ENCODE measurements around the gene P4HA3.
"Not testable (repeated sequence)": the region's sequence is repeated elsewhere in the genome, so short reads cannot be mapped to it uniquely, and the experiment has no call there.

Gene P4HA3

GRCh38 chr11:74311352-74311926 lies at the start of gene P4HA3:
Gene P4HA3 (minus strand): TSS chr11:74311640. CDS start chr11:74311611, 29 bp downstream.
- DNase-seq (ENCODE audit: low read depth in 2 of 2): no peak

GRCh38 chr11:74357449-74357848 lies 46.0 kb upstream of the P4HA3 start:
- DNase-seq (ENCODE audit: low read depth in 2 of 2): no peak

- no peak for DNase-seq (ENCODE audit: low read depth in 2 of 2)
Measured at GRCh38 chr11:74355626-74356025, 44.2 kb upstream of the P4HA3 start.

GRCh38 chr11:74354036-74354435 lies 42.6 kb upstream of the P4HA3 start:
- DNase-seq (ENCODE audit: low read depth in 2 of 2): no peak

GRCh38 chr11:74347381-74347780 lies 35.9 kb upstream of the P4HA3 start:
- no peak for DNase-seq (ENCODE audit: low read depth in 2 of 2)

GRCh38 chr11:74345420-74345819 lies 34.0 kb upstream of the P4HA3 start:
- DNase-seq (ENCODE audit: low read depth in 2 of 2): no peak

GRCh38 chr11:74341921-74342320 lies 30.5 kb upstream of the P4HA3 start:
- no peak for DNase-seq (ENCODE audit: low read depth in 2 of 2)

GRCh38 chr11:74339619-74340018 lies 28.2 kb upstream of the P4HA3 start:
- DNase-seq (ENCODE audit: low read depth in 2 of 2): no peak

GRCh38 chr11:74338963-74339362 lies 27.5 kb upstream of the P4HA3 start:
- no peak for DNase-seq (ENCODE audit: low read depth in 2 of 2)

- no peak for DNase-seq (ENCODE audit: low read depth in 2 of 2)
Measured at GRCh38 chr11:74333193-74333592, 21.8 kb upstream of the P4HA3 start.

GRCh38 chr11:74332291-74332690 lies 20.9 kb upstream of the P4HA3 start:
- no peak for DNase-seq (ENCODE audit: low read depth in 2 of 2)

- DNase-seq (ENCODE audit: low read depth in 2 of 2): not testable (repeated sequence)
Measured at GRCh38 chr11:74331000-74331399, 19.6 kb upstream of the P4HA3 start.

- DNase-seq (ENCODE audit: low read depth in 2 of 2): no peak
Measured at GRCh38 chr11:74330075-74330858, 18.8 kb upstream of the P4HA3 start.

- no peak for DNase-seq (ENCODE audit: low read depth in 2 of 2)
Measured at GRCh38 chr11:74327076-74327475, 15.6 kb upstream of the P4HA3 start.

GRCh38 chr11:74326665-74327064 lies 15.2 kb upstream of the P4HA3 start:
- no peak for DNase-seq (ENCODE audit: low read depth in 2 of 2)

GRCh38 chr11:74325649-74326645 lies 14.5 kb upstream of the P4HA3 start:
- DNase-seq (ENCODE audit: low read depth in 2 of 2): no peak

GRCh38 chr11:74322667-74323066 lies 11.2 kb upstream of the P4HA3 start:
- DNase-seq (ENCODE audit: low read depth in 2 of 2): no peak

- no peak for DNase-seq (ENCODE audit: low read depth in 2 of 2)
Measured at GRCh38 chr11:74321487-74322188, 10.2 kb upstream of the P4HA3 start.

- no peak for DNase-seq (ENCODE audit: low read depth in 2 of 2)
Measured at GRCh38 chr11:74320538-74320937, 9.1 kb upstream of the P4HA3 start.

GRCh38 chr11:74319139-74319816 lies 7.8 kb upstream of the P4HA3 start:
- no peak for DNase-seq (ENCODE audit: low read depth in 2 of 2)

Data from activated CD8-positive, alpha-beta memory T cell treated with anti-CD3 and anti-CD28 coated beads for 4 hours (primary cell).